ENCODE results near the gene TNIK.

The TNIK gene

GRCh38 chr3:171256445-171257250 is 203.6 kb downstream of the TNIK start:
- no peak overlapping the region for H3K4me2 ChIP-seq (ENCODE audit: low read length)
- H3K9me2 ChIP-seq (replicated peaks; ENCODE audit: control insufficient read depth, low read length): no peaks in the 10 kb centered on the region
- H3K36me3 ChIP-seq (ENCODE audit: control insufficient read depth, low read length): no peaks in the 10 kb centered on the region
- TF ChIP-seq EZH2phosphoT487 (IDR thresholded peaks at IDR 0.05; ENCODE audit: borderline replicate concordance, low read length) (no peak), CTCF (IDR thresholded peaks at IDR 0.05; ENCODE audit: low read depth, low read length, poor library complexity, severe bottlenecking) (no peak)
- no peaks in the 10 kb centered on the region for H3F3A ChIP-seq (ENCODE audit: control insufficient read depth, insufficient read depth)
- H3K4me3 ChIP-seq (ENCODE audit: low read length): no peak overlapping the region
- no peaks in the 10 kb centered on the region for H3K9me3 ChIP-seq (ENCODE audit: control insufficient read depth, insufficient read depth, low read length)
- H3K27me3 ChIP-seq (ENCODE audit: control insufficient read depth, low read length): 0 out of 2 replicates have a peak, but pooled peaks cover 2% of the 10 kb centered on the region
- H3K79me2 ChIP-seq (ENCODE audit: control insufficient read depth, low read length): no peaks in the 10 kb centered on the region
- H4K20me1 ChIP-seq (ENCODE audit: control insufficient read depth, insufficient read depth, low read depth, low read length): no peaks in the 10 kb centered on the region
- H3K4me1 ChIP-seq (ENCODE audit: control insufficient read depth, low read length): no peaks in the 10 kb centered on the region
- no peak overlapping the region for H3K27ac ChIP-seq (ENCODE audit: low read depth, low read length)

- TF ChIP-seq CTCF (IDR thresholded peaks at IDR 0.05; ENCODE audit: low read depth, low read length, poor library complexity, severe bottlenecking): no peak
- no peak for TF ChIP-seq EZH2phosphoT487 (IDR thresholded peaks at IDR 0.05; ENCODE audit: borderline replicate concordance, low read length)
- Histone ChIP-seq H3K9me2 (replicated peaks; ENCODE audit: control insufficient read depth, low read length) (no peaks in the 10 kb centered on the region), H3K4me3 (ENCODE audit: low read length) (no peak overlapping the region), H3F3A (ENCODE audit: control insufficient read depth, insufficient read depth) (no peaks in the 10 kb centered on the region), H3K4me2 (ENCODE audit: low read length) (no peak overlapping the region), H3K4me1 (ENCODE audit: control insufficient read depth, low read length) (no peaks in the 10 kb centered on the region), H3K36me3 (ENCODE audit: control insufficient read depth, low read length) (no peaks in the 10 kb centered on the region), H4K20me1 (ENCODE audit: control insufficient read depth, insufficient read depth, low read depth, low read length) (no peaks in the 10 kb centered on the region), H3K79me2 (ENCODE audit: control insufficient read depth, low read length) (no peaks in the 10 kb centered on the region), H3K27me3 (ENCODE audit: control insufficient read depth, low read length) (0 out of 2 replicates have a peak, but pooled peaks cover 2% of the 10 kb centered on the region), H3K9me3 (ENCODE audit: control insufficient read depth, insufficient read depth, low read length) (no peaks in the 10 kb centered on the region), H3K27ac (ENCODE audit: low read depth, low read length) (no peak overlapping the region)
These were observed 204.9 kb downstream of the TNIK start for GRCh38 chr3:171255236-171255806.

DNA sequence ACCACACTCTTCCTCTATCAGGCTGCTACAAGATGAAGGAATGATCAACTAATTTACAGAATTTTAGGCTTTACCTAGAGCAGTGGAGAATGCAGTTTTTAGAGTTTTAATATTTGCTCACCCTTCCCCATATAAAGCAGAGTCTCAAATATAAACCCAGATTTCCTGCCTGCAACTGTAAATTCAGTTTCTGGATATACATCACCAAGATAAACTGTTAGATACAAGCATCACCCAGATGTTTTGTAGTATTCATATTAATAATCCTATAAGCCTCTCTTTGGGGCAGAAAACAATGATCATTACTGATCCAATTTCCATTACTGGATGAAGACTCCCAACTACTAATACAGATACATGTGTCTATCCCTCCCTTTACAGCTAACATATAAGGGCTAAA is 205.9 kb downstream of the TNIK start:
- H3F3A ChIP-seq (ENCODE audit: control insufficient read depth, insufficient read depth): no peaks in the 10 kb centered on the region
- no peak overlapping the region for H3K27ac ChIP-seq (ENCODE audit: low read depth, low read length)

More for the DNA sequence above, 205.9 kb downstream of the TNIK start:
- Histone ChIP-seq H4K20me1 (ENCODE audit: control insufficient read depth, insufficient read depth, low read depth, low read length) (no peaks in the 10 kb centered on the region), H3K79me2 (ENCODE audit: control insufficient read depth, low read length) (no peaks in the 10 kb centered on the region), H3K27me3 (ENCODE audit: control insufficient read depth, low read length) (0 out of 2 replicates have a peak, but pooled peaks cover 2% of the 10 kb centered on the region), H3K36me3 (ENCODE audit: control insufficient read depth, low read length) (no peaks in the 10 kb centered on the region), H3K4me3 (ENCODE audit: low read length) (no peak overlapping the region), H3K9me2 (replicated peaks; ENCODE audit: control insufficient read depth, low read length) (no peaks in the 10 kb centered on the region), H3K4me1 (ENCODE audit: control insufficient read depth, low read length) (no peaks in the 10 kb centered on the region), H3K9me3 (ENCODE audit: control insufficient read depth, insufficient read depth, low read length) (no peaks in the 10 kb centered on the region), H3K4me2 (ENCODE audit: low read length) (no peak overlapping the region)
- TF ChIP-seq EZH2phosphoT487 (IDR thresholded peaks at IDR 0.05; ENCODE audit: borderline replicate concordance, low read length) (no peak), CTCF (IDR thresholded peaks at IDR 0.05; ENCODE audit: low read depth, low read length, poor library complexity, severe bottlenecking) (no peak)

Measured in DOHH2 (cell line).